ENCODE results near the gene TGFB2.

Gene TGFB2

DNA sequence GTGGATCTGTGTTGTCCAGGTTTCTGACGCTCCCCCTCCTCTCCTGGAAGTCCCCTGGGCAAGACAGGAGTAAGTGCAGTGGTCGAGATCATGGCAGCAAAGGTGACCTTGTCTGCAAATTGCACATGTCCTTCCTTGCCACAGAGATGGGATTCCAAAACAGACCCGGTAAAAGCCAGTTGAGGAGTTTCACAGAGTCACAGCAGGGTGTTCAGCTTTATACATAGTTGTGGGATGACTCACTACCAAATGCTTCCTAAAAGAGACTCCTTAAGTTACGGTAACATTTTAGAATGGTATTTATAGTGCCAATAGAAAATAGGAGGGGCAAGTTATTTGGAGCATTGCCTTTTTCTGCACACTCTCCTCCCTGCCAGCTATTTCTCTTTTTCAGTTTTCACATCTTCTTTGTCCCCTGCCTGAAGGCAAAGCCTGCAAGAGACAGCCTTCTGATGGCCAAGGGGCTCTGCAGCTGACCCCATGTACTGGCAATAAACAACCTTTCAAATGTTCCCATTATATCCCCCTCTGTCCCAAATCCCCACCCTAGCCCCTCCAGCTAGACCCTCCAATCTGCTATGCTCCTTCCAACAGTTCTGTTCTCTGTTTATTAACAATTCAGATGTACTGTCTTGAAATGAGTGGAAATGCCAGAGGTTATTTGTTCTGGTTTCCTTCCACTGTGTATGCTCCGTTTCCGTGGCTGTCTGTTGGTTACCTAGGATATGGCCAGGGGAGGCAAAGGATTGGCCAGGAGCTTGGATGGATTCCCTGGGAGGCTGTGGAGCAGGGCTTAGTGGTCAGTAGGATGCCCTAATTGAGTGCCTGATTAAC, 115.0 kb downstream of the TGFB2 start:
- TF ChIP-seq TCF12 (IDR thresholded peaks at IDR 0.05; ENCODE audit: low read depth): peak; percentile 88
- TF ChIP-seq, protein P1, sequence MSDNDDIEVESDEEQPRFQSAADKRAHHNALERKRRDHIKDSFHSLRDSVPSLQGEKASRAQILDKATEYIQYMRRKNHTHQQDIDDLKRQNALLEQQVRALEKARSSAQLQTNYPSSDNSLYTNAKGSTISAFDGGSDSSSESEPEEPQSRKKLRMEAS (IDR thresholded peaks at IDR 0.05): peak; percentile 77
- peak; percentile 24; the same call in 1 of the 2 replicates for TF ChIP-seq RAD21 (IDR thresholded peaks at IDR 0.05; ENCODE audit: low read depth)
- peak; percentile 97 for TF ChIP-seq TEAD4 (IDR thresholded peaks at IDR 0.05)
- peak; percentile 69; the same call in 1 of the 2 replicates for TF ChIP-seq FOXM1 (IDR thresholded peaks at IDR 0.05; ENCODE audit: borderline replicate concordance, low read depth)
- TF ChIP-seq CEBPB (IDR thresholded peaks at IDR 0.05): no peak; the same call in 1 of the 2 replicates
- no peak for TF ChIP-seq EGR1 (IDR thresholded peaks at IDR 0.05)
- peak; percentile 79 for TF ChIP-seq NFIC (IDR thresholded peaks at IDR 0.05)
- peak; percentile 91 for TF ChIP-seq EP300 (IDR thresholded peaks at IDR 0.05; ENCODE audit: borderline replicate concordance)

DNA sequence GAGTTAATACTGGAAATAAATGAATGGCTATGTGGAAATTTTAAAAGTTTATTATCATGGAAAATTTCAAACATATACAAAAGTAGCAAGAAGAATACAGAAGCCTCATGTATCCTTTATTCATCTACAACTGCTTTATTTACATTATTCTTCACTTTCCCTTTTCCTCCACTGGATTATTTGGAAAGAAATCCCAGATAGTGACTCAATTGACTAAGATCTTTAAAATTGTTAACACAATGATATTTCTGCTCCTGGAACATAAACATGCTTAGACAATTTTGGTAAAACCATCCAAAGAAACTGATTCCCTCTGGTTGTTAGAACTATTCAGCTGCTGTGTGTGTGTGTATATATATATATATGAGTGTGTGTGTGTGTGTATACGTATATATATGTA, 116.2 kb downstream of the TGFB2 start:
- TF ChIP-seq, protein P1 (IDR thresholded peaks at IDR 0.05): no peak
- TF ChIP-seq NFIC (IDR thresholded peaks at IDR 0.05) (no peak), CEBPB (IDR thresholded peaks at IDR 0.05) (no peak), FOXM1 (IDR thresholded peaks at IDR 0.05; ENCODE audit: borderline replicate concordance, low read depth) (no peak), TEAD4 (IDR thresholded peaks at IDR 0.05) (no peak), RAD21 (IDR thresholded peaks at IDR 0.05; ENCODE audit: low read depth) (no peak), YY1 (IDR thresholded peaks at IDR 0.05; ENCODE audit: low read depth) (no peak), TAF1 (IDR thresholded peaks at IDR 0.05; ENCODE audit: low read depth) (no peak), TCF12 (IDR thresholded peaks at IDR 0.05; ENCODE audit: low read depth) (no peak), CREB1 (IDR thresholded peaks at IDR 0.05; ENCODE audit: low read depth) (no peak), ZBTB7A (IDR thresholded peaks at IDR 0.05; ENCODE audit: low read depth) (no peak), EGR1 (IDR thresholded peaks at IDR 0.05) (no peak), EP300 (IDR thresholded peaks at IDR 0.05; ENCODE audit: borderline replicate concordance) (no peak)
- TF ChIP-seq, protein P2, sequence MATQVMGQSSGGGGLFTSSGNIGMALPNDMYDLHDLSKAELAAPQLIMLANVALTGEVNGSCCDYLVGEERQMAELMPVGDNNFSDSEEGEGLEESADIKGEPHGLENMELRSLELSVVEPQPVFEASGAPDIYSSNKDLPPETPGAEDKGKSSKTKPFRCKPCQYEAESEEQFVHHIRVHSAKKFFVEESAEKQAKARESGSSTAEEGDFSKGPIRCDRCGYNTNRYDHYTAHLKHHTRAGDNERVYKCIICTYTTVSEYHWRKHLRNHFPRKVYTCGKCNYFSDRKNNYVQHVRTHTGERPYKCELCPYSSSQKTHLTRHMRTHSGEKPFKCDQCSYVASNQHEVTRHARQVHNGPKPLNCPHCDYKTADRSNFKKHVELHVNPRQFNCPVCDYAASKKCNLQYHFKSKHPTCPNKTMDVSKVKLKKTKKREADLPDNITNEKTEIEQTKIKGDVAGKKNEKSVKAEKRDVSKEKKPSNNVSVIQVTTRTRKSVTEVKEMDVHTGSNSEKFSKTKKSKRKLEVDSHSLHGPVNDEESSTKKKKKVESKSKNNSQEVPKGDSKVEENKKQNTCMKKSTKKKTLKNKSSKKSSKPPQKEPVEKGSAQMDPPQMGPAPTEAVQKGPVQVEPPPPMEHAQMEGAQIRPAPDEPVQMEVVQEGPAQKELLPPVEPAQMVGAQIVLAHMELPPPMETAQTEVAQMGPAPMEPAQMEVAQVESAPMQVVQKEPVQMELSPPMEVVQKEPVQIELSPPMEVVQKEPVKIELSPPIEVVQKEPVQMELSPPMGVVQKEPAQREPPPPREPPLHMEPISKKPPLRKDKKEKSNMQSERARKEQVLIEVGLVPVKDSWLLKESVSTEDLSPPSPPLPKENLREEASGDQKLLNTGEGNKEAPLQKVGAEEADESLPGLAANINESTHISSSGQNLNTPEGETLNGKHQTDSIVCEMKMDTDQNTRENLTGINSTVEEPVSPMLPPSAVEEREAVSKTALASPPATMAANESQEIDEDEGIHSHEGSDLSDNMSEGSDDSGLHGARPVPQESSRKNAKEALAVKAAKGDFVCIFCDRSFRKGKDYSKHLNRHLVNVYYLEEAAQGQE (IDR thresholded peaks at IDR 0.05; ENCODE audit: low read depth): no peak
- TF ChIP-seq, protein P3, sequence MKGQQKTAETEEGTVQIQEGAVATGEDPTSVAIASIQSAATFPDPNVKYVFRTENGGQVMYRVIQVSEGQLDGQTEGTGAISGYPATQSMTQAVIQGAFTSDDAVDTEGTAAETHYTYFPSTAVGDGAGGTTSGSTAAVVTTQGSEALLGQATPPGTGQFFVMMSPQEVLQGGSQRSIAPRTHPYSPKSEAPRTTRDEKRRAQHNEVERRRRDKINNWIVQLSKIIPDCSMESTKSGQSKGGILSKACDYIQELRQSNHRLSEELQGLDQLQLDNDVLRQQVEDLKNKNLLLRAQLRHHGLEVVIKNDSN (IDR thresholded peaks at IDR 0.05): no peak

DNA sequence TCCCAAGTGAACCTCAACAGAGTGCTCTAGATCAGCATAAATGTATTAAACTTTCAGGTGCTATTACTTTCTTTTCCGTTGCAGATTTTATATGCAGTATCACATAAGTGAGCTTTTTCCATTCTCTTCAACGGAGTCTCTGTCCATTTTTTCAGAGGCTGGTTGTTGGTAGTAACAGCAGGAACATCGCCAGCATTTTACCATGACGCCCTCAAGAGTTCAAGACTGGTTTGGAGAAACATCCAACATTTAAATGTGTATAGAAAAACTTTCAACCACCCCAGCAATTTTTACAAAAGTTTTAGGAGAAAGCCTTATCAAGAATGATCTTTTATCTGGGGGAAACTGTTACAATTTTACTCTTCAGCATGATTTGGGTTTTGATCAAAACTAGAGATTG, 117.0 kb downstream of the TGFB2 start:
- TF ChIP-seq RAD21 (IDR thresholded peaks at IDR 0.05; ENCODE audit: low read depth) (no peak), EGR1 (IDR thresholded peaks at IDR 0.05) (no peak), NFIC (IDR thresholded peaks at IDR 0.05) (no peak), ZBTB7A (IDR thresholded peaks at IDR 0.05; ENCODE audit: low read depth) (no peak), EP300 (IDR thresholded peaks at IDR 0.05; ENCODE audit: borderline replicate concordance) (no peak), YY1 (IDR thresholded peaks at IDR 0.05; ENCODE audit: low read depth) (no peak), TAF1 (IDR thresholded peaks at IDR 0.05; ENCODE audit: low read depth) (no peak), TCF12 (IDR thresholded peaks at IDR 0.05; ENCODE audit: low read depth) (no peak), CEBPB (IDR thresholded peaks at IDR 0.05) (no peak), FOXM1 (IDR thresholded peaks at IDR 0.05; ENCODE audit: borderline replicate concordance, low read depth) (no peak), CREB1 (IDR thresholded peaks at IDR 0.05; ENCODE audit: low read depth) (no peak), TEAD4 (IDR thresholded peaks at IDR 0.05) (no peak)
- TF ChIP-seq, protein P2 (IDR thresholded peaks at IDR 0.05; ENCODE audit: low read depth): no peak
- TF ChIP-seq, protein P1 (IDR thresholded peaks at IDR 0.05): no peak
- TF ChIP-seq, protein P3 (IDR thresholded peaks at IDR 0.05): no peak

DNA sequence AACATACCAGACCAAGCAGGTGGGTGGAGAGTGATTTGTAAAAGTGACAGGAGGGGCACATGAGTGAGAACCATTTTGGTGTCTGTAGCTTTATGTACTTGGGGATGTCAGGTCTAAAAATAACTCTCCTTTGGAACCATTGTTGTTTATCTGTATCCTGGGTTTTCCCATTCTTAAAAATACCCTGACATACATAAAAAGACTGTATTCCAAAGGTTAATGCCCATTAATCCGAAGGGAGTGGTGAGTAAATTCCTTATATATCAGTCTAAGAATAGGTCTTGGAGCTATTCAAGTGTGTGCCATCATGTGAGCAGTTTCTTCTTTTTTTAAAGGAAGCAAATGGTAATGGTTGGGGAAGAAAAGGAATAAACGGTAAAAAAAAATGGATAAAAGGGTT, 117.5 kb downstream of the TGFB2 start:
- TF ChIP-seq, protein P1 (IDR thresholded peaks at IDR 0.05): no peak
- TF ChIP-seq YY1 (IDR thresholded peaks at IDR 0.05; ENCODE audit: low read depth): no peak
- TF ChIP-seq RAD21 (IDR thresholded peaks at IDR 0.05; ENCODE audit: low read depth): no peak
- TF ChIP-seq CREB1 (IDR thresholded peaks at IDR 0.05; ENCODE audit: low read depth): no peak

Data from Ishikawa (cell line).